ENCODE data around the gene FAM131B. TPM values are rescaled to one million over a fixed set of nuclear protein-coding genes. Genes with fewer than 3 reads are reported as not detected.

FAM131B gene
- polyA plus RNA-seq, 5 donors = 1.7 to 2.6 (median 2.2) TPM

GRCh38 chr7:143360788-143361551, 1.5 kb downstream of the FAM131B start:
- no peak for DNase-seq

DNA sequence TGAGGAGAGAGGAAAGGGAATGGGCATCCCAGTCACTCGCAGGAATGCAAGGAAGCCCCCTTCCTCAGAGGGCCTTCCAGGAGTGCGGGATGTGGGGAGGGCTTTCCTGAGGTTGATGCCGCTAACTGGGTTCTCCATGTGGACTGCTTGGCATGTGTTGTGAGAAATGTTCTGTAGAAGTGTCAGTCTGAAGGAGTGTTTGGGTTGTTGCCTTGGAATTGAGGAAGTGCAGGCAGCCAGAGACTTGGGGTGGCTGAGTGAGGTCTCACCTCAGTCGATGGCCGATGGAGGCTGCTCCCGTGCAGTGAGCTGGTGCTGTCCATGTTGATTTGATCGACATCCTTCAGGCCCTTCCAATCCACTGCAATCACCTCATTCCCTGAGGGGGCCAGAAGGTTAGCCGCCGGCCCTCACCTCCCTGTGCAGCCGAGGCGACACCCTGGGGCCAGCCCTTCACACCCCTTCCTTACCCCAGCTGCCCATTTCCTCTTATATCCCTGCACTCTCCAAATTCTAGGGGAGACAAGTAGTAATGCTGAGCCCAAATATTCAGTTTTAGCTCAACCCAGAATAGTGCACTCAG, 2.7 kb downstream of the FAM131B start:
- DNase-seq = no peak

DNA sequence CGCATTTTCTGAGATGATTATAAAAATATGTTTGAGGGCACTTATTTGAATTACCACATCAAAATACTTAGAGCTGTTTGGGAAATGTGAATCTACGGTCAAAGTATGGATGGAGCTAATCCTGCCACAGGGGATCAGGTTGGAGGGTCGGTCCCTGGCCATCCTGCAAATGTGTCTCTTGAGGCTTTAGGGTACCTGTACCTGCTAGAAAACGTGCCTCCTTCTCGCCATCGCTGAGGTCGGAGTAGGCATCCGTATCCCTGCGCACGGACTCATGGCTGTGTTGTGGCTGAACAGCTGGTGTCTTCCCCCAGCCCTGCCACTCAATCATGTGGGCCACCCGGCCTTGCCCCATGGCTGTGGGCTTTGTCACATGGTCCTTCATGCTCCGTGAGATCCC, 3.9 kb downstream of the FAM131B start:
- DNase-seq = no peak

DNA sequence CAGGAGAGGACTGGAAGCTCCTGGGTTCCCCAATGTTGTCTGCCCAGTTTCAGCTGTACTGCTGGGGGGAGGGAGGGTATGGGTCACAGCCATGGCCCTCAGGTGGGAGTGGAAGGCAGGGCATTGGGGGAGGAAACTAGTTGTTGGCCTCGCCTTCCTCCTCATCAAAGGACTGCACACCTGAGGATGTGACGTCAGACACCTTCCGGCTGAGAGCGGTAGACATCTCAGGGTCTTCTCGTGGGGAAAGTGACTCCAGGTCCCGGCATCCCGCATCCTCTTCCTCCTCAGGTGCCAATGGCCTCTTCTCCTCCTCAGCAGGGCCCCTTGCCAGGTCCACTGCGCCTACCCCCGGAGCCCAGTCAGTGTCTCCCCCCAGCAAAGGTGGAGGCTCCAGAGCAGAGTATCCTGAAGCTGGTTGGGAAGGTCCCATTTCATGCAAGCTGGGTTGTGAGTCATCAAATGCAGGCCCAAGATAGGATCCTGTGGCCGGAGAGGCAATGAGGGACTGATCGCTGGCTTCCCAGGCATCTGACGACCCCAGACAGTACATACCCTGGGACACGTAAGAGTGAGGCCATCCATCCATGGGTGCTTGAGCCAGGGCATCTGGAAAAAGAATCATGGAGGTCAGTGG, 6.0 kb downstream of the FAM131B start:
- no peak for DNase-seq

DNA sequence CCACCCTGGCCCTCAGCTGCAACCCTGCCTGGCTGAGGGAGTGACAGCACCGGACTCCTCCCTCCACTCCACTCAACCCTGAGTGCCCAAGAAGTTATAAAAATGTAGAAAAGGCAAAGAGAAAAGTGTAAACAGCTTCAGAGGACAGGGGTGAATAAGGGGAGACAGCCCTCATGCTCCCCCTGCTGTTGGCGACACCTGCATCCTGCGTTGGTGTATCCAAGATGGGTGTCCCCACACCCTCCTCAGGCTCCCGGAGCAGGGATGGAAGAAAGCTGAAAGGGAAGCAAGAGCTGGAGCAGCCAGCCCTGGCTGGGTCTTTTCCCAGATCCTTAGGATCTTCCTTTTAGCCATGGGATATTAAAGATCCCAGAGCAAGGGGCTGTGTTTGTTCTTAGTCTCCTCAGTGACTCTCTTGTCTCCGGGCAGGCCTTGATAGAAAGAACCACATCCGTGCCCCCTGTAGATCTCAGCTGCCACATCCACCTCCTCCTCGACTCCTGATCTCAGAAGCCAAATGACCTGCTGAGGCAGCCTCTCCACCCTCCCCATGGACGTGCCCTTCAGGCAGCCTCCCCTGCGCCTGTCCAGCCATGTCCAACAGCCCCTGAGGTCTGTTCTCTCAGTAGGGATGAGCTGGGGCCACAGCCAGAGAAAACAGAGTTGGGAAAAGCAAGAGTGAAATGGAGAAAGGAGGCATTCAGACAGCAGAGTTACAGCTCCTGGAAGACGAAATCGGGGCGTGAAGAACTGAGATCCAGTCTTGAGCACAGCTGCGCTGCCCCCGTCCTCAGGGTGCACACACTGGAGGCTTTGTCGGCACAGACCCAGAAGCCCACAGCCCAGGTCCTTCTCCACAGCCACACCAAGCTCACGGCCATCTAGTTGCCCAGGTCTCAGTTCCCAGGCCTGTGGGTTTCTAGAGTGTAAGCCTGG, 6.8 kb downstream of the FAM131B start:
- DNase-seq = no peak

GRCh38 chr7:143354965-143355364, 7.5 kb downstream of the FAM131B start:
- DNase-seq = no peak

- no peak for DNase-seq
Observed at GRCh38 chr7:143354376-143354775, 8.1 kb downstream of the FAM131B start.

DNA sequence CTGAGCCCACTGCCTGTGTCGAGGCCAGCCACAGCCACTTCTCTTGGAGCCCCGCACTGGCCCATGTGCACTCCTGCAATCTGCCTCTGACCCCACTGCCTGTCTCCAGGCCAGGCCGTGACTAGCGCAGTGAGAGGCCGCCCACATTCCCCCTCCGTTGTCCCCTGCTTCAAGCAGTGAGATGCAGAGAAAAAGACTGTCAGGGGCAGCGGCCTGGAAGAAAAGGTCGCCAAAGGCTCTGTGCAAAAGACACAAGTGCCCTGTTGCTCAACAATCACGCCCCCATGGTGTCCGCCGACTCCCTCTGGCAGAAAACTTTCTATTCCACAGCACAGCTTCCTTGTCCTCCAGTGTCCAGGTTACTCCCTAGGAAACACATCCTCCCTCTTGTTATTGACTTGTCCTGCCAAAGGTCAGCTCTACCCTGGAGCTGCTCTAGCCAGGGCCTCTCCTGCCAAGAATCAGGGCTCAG, 9.9 kb downstream of the FAM131B start:
- no peak for DNase-seq

DNA sequence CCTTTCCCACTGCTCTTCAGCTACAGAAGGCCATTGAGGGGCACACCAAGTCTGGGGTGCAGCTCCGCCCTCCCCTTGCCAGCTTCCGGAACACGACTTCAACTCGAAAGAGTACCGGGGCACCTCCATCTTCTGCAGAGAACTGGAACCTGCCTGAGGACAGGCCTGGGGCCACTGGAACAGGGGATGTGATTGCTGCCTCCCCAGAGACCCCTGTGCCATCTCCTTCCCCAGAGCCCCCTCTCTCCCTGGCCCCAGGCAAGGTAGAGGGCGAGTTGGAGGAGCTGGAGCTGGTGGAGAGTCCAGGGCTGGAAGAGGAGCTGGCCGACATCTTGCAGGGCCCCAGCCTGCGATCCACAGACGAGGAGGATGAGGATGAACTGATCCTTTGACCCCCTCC, 10.9 kb downstream of the FAM131B start:
- no peak for DNase-seq

- DNase-seq = no peak
Observed at GRCh38 chr7:143351060-143351459, 11.5 kb downstream of the FAM131B start.

- no peak for DNase-seq
Observed at GRCh38 chr7:143347950-143348349, 14.6 kb downstream of the FAM131B start.

- no peak for DNase-seq
Observed at GRCh38 chr7:143346018-143346417, 16.5 kb downstream of the FAM131B start.

DNA sequence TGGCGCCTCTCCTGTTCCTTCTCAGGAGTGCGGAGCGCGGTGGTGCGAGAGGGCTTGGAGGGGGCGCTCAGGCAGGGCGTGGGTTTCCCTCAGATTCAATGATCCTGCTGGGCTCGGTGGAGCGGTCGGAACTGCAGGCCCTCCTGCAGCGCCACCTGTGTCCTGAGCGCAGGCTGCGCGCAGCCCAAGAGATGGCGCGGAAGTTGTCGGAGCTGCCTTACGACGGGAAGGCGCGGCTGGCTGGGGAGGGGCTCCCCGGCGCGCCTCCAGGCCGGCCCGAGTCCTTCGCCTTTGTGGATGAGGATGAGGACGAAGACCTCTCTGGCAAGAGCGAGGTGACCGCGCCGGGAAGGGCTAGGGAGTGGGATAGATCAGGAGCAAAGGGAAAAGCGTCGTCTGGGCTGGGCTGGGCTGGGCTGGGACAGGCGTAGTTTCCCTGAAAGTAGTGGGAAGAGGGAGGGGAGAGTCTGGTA, 17.0 kb downstream of the FAM131B start:
- DNase-seq = no peak

GRCh38 chr7:143343596-143343995, 18.9 kb downstream of the FAM131B start:
- DNase-seq = no peak

- no peak for DNase-seq
Observed at GRCh38 chr7:143341842-143342241, 20.7 kb downstream of the FAM131B start.

GRCh38 chr7:143337216-143337615, 25.3 kb downstream of the FAM131B start:
- DNase-seq = no peak

GRCh38 chr7:143334244-143334643, 28.3 kb downstream of the FAM131B start:
- no peak for DNase-seq

- DNase-seq = no peak
Observed at GRCh38 chr7:143331179-143331801, 31.2 kb downstream of the FAM131B start.

- DNase-seq = no peak
Observed at GRCh38 chr7:143329471-143330170, 32.9 kb downstream of the FAM131B start.

DNA sequence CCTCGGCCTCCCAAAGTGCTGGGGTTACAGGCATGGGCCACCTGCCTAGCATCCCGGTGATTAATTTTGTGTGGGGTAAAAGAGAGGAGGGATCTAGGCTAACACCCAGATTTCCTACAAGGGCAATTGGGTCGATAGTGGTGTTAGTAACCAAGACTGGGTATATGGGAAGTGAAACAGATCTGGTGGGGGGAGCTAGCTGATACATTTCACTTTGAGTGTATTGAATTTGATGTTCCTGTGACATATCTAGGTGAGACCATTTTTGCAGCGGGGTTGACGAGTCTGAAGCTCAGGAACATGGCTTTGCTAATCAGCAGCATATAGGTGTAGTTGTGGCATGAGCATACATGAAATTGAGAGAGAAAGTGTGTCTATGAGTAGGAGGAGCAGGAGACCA, 34.6 kb downstream of the FAM131B start:
- no peak for DNase-seq

- no peak for DNase-seq
Observed at GRCh38 chr7:143325240-143325639, 37.3 kb downstream of the FAM131B start.
